K562 (cell line): ENCODE measurements around the gene TMEM208. TPM values are rescaled to one million over a fixed set of nuclear protein-coding genes. Genes with fewer than 3 reads are reported as not detected.
A peak's percentile ranks its signal among the peaks of the same experiment; 100 is the strongest.

Experiments
- ATAC-seq: fragments of 200-7000 bp; cut with Tn5 transposase; 3 replicates; pipeline ENCODE4 v1.9.1; 2020; ENCODE audit warnings: moderate library complexity
- BruUV-seq: library from RNA; stranded (reverse); fragments of 400-500 nt; replicated peaks from 2 replicates; lab custom pipeline; 2021; lab: Mats Ljungman, UMichigan
- CTCF ChIA-PET: fragments of 300-600 bp; formaldehyde crosslinking; extraction: SDS; loops from one replicate; lab custom pipeline; 2021; ENCODE audit warnings: low intra/inter-chr PET ratio; lab: Yijun Ruan, JAX
- POLR2A ChIA-PET: fragments of 300-600, 350-650 bp; sonication (Branson Sonifier 250); formaldehyde crosslinking; extraction: SDS; loops from one replicate; lab custom pipeline; 2021; ENCODE audit warnings: antibody characterized with exemption, inconsistent platforms; lab: Yijun Ruan, JAX
- DNase-seq, 4 experiments: peaks; one replicate each; pipeline versions ENCODE4 v3.0.0 to v3.0.0-alpha.2; 2011 to 2018; ENCODE audit warnings: low spot score in 3 of 4, mixed read lengths in 3 of 4; ENCODE audit errors: extremely low read depth in 1 of 4
- FAIRE-seq: peaks from 2 replicates; lab custom pipeline; 2011; peaks lifted over from hg19 to GRCh38; lab: Jason Lieb, UNC
- H2AFZ ChIP-seq: 2 replicates; pipeline ENCODE4 v1.6.0; 2011; ENCODE audit warnings: low read depth, low read length, control low read depth, inconsistent platforms
- H3K27ac ChIP-seq: fragments of 200-600 bp; 3 replicates; pipeline ENCODE4 v1.8.0; 2011; ENCODE audit warnings: low read depth, mild to moderate bottlenecking, control low read depth, inconsistent platforms, low read length, moderate library complexity, mixed read lengths; ENCODE audit errors: extremely low read depth
- H3K27me3 ChIP-seq, 2 experiments: fragments of 300-600 bp in 1 of 2; 2 replicates in 1 of 2; 3 replicates in 1 of 2; pipeline versions ENCODE4 v1.6.0 to v1.8.0; 2011; ENCODE audit warnings: inconsistent platforms in 2 of 2, low read length in 2 of 2, mild to moderate bottlenecking in 1 of 2, mixed read lengths in 1 of 2, moderate library complexity in 1 of 2; ENCODE audit not compliant: control insufficient read depth in 2 of 2, insufficient read depth in 2 of 2
- H3K36me3 ChIP-seq: fragments of 300-600 bp; 3 replicates; pipeline ENCODE4 v1.8.0; 2011; ENCODE audit warnings: mild to moderate bottlenecking, low read length, inconsistent platforms; ENCODE audit not compliant: control insufficient read depth, insufficient read depth
- H3K4me1 ChIP-seq, 2 experiments: fragments of 200-600 bp in 1 of 2; replicated peaks in 1 of 2; 2 replicates in 1 of 2; 3 replicates in 1 of 2; pipeline versions ENCODE4 v1.5.1 to v1.8.0; 2011; ENCODE audit warnings: inconsistent platforms in 2 of 2, low read length in 2 of 2, mild to moderate bottlenecking in 1 of 2, mixed read lengths in 1 of 2, moderate library complexity in 1 of 2; ENCODE audit not compliant: control insufficient read depth in 2 of 2, insufficient read depth in 2 of 2
- H3K4me2 ChIP-seq: 2 replicates; pipeline ENCODE4 v1.6.1; 2011; ENCODE audit warnings: low read length, control low read depth, inconsistent platforms, mixed read lengths; ENCODE audit not compliant: insufficient read depth
- H3K4me3 ChIP-seq: fragments of 200-600 bp; sonication (generic), shearing (Covaris generic); 2 replicates; pipeline ENCODE4 v1.5.1; 2016; ENCODE audit warnings: control low read depth, inconsistent platforms
- H3K79me2 ChIP-seq: fragments of 200-600 bp; 3 replicates; pipeline ENCODE4 v1.8.0; 2011; ENCODE audit warnings: low read length, inconsistent platforms; ENCODE audit not compliant: control insufficient read depth, insufficient read depth
- H3K9ac ChIP-seq, 2 experiments: 2 replicates each; pipeline versions ENCODE4 v1.6.0 to v1.6.1; 2011; ENCODE audit warnings: low read depth in 2 of 2, low read length in 2 of 2, control low read depth in 1 of 2, inconsistent platforms in 1 of 2, mild to moderate bottlenecking in 1 of 2, mixed read lengths in 1 of 2; ENCODE audit not compliant: insufficient read depth in 1 of 2
- H3K9me1 ChIP-seq: one replicate; pipeline ENCODE4 v1.6.0; 2011; ENCODE audit warnings: inconsistent platforms, mild to moderate bottlenecking, low read length, moderate library complexity; ENCODE audit not compliant: control insufficient read depth, insufficient read depth
- H3K9me3 ChIP-seq: replicated peaks from 2 replicates; pipeline ENCODE4 v1.5.1; 2011; ENCODE audit warnings: low read depth, low read length, inconsistent platforms; ENCODE audit not compliant: control insufficient read depth, insufficient read depth
- H4K20me1 ChIP-seq: replicated peaks from 2 replicates; pipeline ENCODE4 v1.6.1; 2011; ENCODE audit warnings: low read length, inconsistent platforms, mixed read lengths; ENCODE audit not compliant: control insufficient read depth, insufficient read depth
- EGR1 ChIP-seq: fragments of 450-650 bp; conservative IDR thresholded peaks from 2 replicates; pipeline ENCODE4 v1.6.1; 2017; ENCODE audit warnings: mild to moderate bottlenecking
- POLR2G ChIP-seq: fragments of 200-400 bp; formaldehyde crosslinking; IDR thresholded peaks from 2 replicates; pipeline ENCODE4 v1.6.1; 2017; ENCODE audit warnings: low read depth, mild to moderate bottlenecking, antibody characterized with exemption, low read length, moderate library complexity
- RBFOX2 ChIP-seq: fragments of 200-400 bp; formaldehyde crosslinking; IDR thresholded peaks from 2 replicates; pipeline ENCODE4 v1.6.1; 2017; ENCODE audit warnings: low read depth, mild to moderate bottlenecking, low read length, moderate library complexity
- TSHZ1 ChIP-seq: fragments of 250-450 bp; sonication (Bioruptor Pico); IDR thresholded peaks from 2 replicates; pipeline ENCODE4 v1.4.0; 2020; ENCODE audit warnings: mild to moderate bottlenecking, moderate library complexity
- ZNF512 ChIP-seq: IDR thresholded peaks from 2 replicates; pipeline ENCODE4 v1.6.1; 2016; ENCODE audit warnings: missing genetic modification characterization, missing compliant biosample characterization
- WGBS: fragments of 100-300 bp; shearing (Covaris generic); methylation state at CpG from one replicate; pipeline ENCODE4 v1.1.6; 2016; ENCODE audit warnings: low coverage, mixed read lengths; ENCODE audit not compliant: insufficient coverage; ENCODE audit errors: missing lambda C conversion rate; 5-methylcytosine and 5-hydroxymethylcytosine counted together
- in situ Hi-C: fragments of 300-500 bp; cut with MboI; formaldehyde crosslinking; loops from 4 replicates; pipeline ENCODE4 v1.15.0; 2018; ENCODE audit warnings: inconsistent platforms, mixed read lengths
- intact Hi-C: fragments of 100-400 bp; cut with micrococcal nuclease; formaldehyde crosslinking; loops from 2 replicates; pipeline ENCODE4 v1.14.2; 2022
- polyA plus RNA-seq, 8 experiments: library from polyadenylated mRNA; depleted of rRNA in 4 of 8; stranded (reverse) in 5 of 8; unstranded in 3 of 8; fragments of >200 nt; fragmentation: Nextera tagmentation in 2 of 8; fragmentation: Illumina TruSeq in 1 of 8; extraction: Ambion mirVana in 2 of 8; extraction: Trizol in 1 of 8; gene quantifications; 2 replicates each; pipeline versions ENCODE4 v1.2.1 to v1.2.3, GENCODE V29; 2011 to 2014; ENCODE audit warnings: inconsistent platforms in 1 of 8, missing spikeins in 1 of 8
- total RNA-seq, 7 experiments: library from RNA; depleted of rRNA in 6 of 7; stranded (reverse); fragments of >200 nt in 6 of 7; fragmentation: Illumina TruSeq in 2 of 7; extraction: Trizol in 2 of 7; gene quantifications; 2 replicates each; pipeline versions ENCODE4 v1.2.1 to v1.2.3, GENCODE V29; 2011 to 2021; ENCODE audit warnings: low replicate concordance in 1 of 7

Gene TMEM208
- total and polyA plus RNA-seq, 9 of the 15 experiments (the other 6 are each of a cell fraction or from before 2014, with no cell fraction given) = 31.8 to 239 (median 54.3) TPM

GRCh38 chr16:67201411-67202345 lies 25.3 kb upstream of the TMEM208 start:
- H4K20me1 ChIP-seq = no peaks in the 10 kb centered on the region; the same call in 1 of the 2 replicates

More at GRCh38 chr16:67201411-67202345, 25.3 kb upstream of the TMEM208 start:
- Histone ChIP-seq H2AFZ (no peak overlapping the region), H3K9me3 (no peaks in the 10 kb centered on the region), H3K36me3 (peaks cover 76% of the 10 kb centered on the region; the same call in 2 of the 3 replicates), H3K79me2 (no peaks in the 10 kb centered on the region), H3K4me1 (peaks cover 1 to 44% of the 10 kb centered on the region in 2 experiments; a peak in 3 of 5 replicates), H3K27me3 (no peaks in the 10 kb centered on the region), H3K4me3 (no peak overlapping the region), H3K27ac (no peak overlapping the region), H3K9ac (peak overlapping the region in 1 of 2 experiments; percentile 26; a peak in 1 of 4 replicates)
- BruUV-seq = no TSS peak
- CTCF ChIA-PET = no interaction called here
- 95% methylated on average over 17 of the region's 40 CpGs for WGBS
- FAIRE-seq (no peak), ATAC-seq (no peak)
- in situ Hi-C loops = no loop called here
- POLR2A ChIA-PET = interaction anchor here (1.0 to 2.2 kb wide), 2 partner anchors 19 to 22 kb away, joined by 3 to 6 read pairs; partner anchors contain the start of gene MATCAP1
- intact Hi-C loops = no loop called here
- TF ChIP-seq ZNF512 (no peak), TSHZ1 (no peak), POLR2G (peak; percentile 41; the same call in 1 of the 2 replicates), RBFOX2 (peak; percentile 47), EGR1 (no peak)
- TF ChIP-seq, all 486 proteins: peak for 2
- H3K4me2 ChIP-seq = no peak overlapping the region
- H3K9me1 ChIP-seq = no peaks in the 10 kb centered on the region
- peak in 1 of 4 experiments; percentile 9 for DNase-seq
